22Rv1 (cell line): ENCODE results near the gene ZC3H8.

Source experiments
- H3K27ac ChIP-seq: fragments of 450-650 bp; 2 replicates; pipeline ENCODE4 v1.5.1; 2017
- ZFX ChIP-seq: fragments of 450-650 bp; IDR thresholded peaks from 2 replicates; pipeline ENCODE4 v1.6.1; 2017; ENCODE audit warnings: antibody characterized with exemption, borderline replicate concordance
- TF ChIP-seq, protein P1 (sequence below): fragments of 450-650 bp; IDR thresholded peaks from 2 replicates; pipeline ENCODE4 v1.5.1; 2017; ENCODE audit warnings: mild to moderate bottlenecking

ZC3H8 gene

DNA sequence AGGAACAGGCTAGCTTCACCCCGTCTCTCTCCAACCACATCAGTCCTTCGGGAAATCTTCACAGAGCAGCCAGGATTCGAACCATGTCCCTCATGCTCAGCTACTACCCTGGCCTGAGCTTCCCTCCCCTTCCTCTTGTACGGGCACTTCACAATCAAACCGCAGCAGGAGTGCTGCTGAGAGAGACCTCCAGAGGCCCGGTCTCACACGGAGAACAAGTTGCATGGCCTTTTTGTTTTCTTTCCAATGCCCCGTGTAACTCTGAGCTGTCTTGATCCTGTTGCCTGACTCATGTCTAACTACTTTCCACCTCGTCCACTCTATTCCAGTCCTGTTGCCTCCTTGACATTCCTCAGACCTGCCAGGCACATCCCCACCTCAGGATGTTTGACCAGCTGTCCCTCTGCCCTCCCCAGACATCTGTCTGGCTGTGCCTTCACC, 91.3 kb downstream of the ZC3H8 start:
- H3K27ac ChIP-seq: no peak overlapping the region
- no peak for TF ChIP-seq ZFX
- TF ChIP-seq, protein P1, sequence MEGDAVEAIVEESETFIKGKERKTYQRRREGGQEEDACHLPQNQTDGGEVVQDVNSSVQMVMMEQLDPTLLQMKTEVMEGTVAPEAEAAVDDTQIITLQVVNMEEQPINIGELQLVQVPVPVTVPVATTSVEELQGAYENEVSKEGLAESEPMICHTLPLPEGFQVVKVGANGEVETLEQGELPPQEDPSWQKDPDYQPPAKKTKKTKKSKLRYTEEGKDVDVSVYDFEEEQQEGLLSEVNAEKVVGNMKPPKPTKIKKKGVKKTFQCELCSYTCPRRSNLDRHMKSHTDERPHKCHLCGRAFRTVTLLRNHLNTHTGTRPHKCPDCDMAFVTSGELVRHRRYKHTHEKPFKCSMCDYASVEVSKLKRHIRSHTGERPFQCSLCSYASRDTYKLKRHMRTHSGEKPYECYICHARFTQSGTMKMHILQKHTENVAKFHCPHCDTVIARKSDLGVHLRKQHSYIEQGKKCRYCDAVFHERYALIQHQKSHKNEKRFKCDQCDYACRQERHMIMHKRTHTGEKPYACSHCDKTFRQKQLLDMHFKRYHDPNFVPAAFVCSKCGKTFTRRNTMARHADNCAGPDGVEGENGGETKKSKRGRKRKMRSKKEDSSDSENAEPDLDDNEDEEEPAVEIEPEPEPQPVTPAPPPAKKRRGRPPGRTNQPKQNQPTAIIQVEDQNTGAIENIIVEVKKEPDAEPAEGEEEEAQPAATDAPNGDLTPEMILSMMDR: no peak

DNA sequence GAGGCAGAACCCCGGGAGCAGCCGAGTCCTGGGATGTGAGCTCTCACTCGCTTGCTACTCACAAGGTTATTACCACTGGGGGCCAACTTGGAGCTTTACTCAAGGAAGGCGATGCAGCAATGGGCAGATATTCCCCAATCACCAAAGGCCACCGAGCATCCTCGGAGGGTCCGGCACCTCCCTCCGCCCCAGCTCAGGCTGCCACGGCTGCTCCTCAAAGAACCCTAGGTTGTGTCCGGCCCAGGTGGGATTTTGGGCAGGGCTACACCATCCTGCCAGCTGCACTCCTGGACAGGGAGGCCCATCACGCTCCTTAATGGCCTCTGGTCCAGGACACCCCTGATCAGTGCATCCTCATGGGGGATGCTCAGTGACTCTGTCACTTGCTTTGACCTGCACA, 91.9 kb downstream of the ZC3H8 start:
- TF ChIP-seq, protein P1: no peak
- no peak for TF ChIP-seq ZFX
- no peak overlapping the region for H3K27ac ChIP-seq

DNA sequence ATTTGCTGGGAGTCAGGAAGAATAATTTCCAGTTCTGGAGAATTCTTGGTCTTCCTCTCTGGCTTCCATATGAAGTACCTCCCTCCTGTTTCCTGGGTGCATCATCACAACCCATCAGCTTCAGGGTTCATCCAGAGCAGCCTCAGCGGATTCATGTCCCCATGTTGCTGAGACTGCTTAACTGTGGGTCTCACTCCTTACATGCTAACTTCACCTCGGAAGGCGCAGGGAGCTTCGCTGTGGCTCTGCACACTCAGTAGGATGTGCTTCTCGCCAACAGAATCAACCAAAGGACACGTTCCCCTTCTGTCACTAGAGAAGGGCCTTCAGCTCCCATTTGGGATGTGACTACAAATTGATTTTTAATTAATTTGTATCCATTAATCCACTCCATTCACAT, 92.5 kb downstream of the ZC3H8 start:
- no peak overlapping the region for H3K27ac ChIP-seq
- TF ChIP-seq ZFX: no peak
- TF ChIP-seq, protein P1: no peak
